Vagina (tissue), 2 donors: ENCODE measurements around the gene OR52K2.

Experiments
- CTCF ChIP-seq, 3 experiments: fragments of 450-650 bp in 2 of 3; fragments of 200-600 bp in 1 of 3; sonication (generic) in 1 of 3; IDR thresholded peaks; one replicate each; pipeline ENCODE4 v1.5.1; 2017 to 2019; ENCODE audit warnings: antibody characterized with exemption in 3 of 3, mild to moderate bottlenecking in 2 of 3, moderate library complexity in 2 of 3
- POLR2AphosphoS5 ChIP-seq, 2 donors: sonication (generic); formaldehyde crosslinking; IDR thresholded peaks; one replicate each; pipeline ENCODE4 v1.9.0; 2017; ENCODE audit warnings: antibody characterized with exemption in 2 of 2, mild to moderate bottlenecking in 2 of 2, low read depth in 1 of 2; ENCODE audit not compliant: insufficient read depth in 1 of 2

- TF ChIP-seq POLR2AphosphoS5 (IDR thresholded peaks at IDR 0.05; ENCODE audit: insufficient read depth in 1 of 2, low read depth in 1 of 2) (no peak), CTCF (IDR thresholded peaks at IDR 0.05) (no peak)
Observed at GRCh38 chr11:4416816-4417215, 32.3 kb upstream of the OR52K2 start.
